Skeletal muscle cell (primary cell): ENCODE measurements around the gene VASP.

Experiments used
- DNase-seq: peaks from one replicate; pipeline ENCODE4 v3.0.0-alpha.2; 2010; ENCODE audit warnings: low read depth
- H3K4me3 ChIP-seq: 2 replicates; pipeline ENCODE4 v1.5.1; 2011; ENCODE audit warnings: low read depth, mild to moderate bottlenecking, control low read depth, low read length, moderate library complexity

The VASP gene

DNA sequence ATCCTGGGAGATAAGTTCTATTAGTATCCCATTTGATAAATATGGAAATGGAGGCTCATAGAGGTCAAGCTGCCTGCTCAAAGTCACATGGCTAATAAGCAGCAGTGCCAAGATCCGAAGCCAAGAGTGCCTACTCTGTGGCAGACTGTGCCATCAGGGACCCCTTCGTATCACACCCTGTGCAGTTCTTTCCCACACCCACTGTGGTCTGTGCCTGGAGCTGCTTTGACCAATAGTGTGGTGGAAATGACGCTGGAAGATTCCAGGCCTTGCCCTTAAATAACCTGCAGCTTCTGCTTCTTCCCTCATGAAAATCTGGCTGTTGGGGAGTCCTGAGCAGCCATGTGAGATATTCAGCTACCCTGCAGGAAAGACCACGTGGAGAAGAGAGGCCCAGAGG lies 67.2 kb downstream of the VASP start:
- H3K4me3 ChIP-seq: no peak overlapping the region
- DNase-seq: no peak

DNA sequence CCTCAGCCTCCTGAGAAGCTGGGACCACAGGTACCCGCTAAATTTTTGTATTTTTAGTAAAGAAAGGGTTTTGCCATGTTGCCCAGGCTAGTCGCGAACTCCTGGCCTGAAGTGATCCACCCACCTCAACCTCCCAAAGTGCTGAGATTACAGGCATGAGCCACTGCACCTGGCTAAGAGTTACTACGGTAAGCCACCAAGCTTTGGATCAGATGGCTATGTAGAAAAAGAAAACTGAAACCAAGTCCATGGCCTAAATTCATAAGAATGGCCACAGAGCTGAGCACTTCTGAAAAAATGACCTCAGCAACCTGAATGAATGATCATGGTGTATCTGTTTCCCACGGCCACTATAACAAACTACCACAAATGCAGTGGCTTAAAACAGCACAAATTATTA lies 67.9 kb downstream of the VASP start:
- no peak for DNase-seq
- H3K4me3 ChIP-seq: no peak overlapping the region
